Fibroblast of villous mesenchyme (primary cell): ENCODE measurements around the gene NRARP. TPM values are rescaled to one million over a fixed set of nuclear protein-coding genes. Genes with fewer than 3 reads are reported as not detected.

Experiments used
- DNase-seq: peaks from one replicate; pipeline ENCODE4 v3.0.0-alpha.2; 2010; ENCODE audit warnings: low read depth
- H3K4me3 ChIP-seq: 2 replicates; pipeline ENCODE4 v1.5.1; 2011; ENCODE audit warnings: low read depth, mild to moderate bottlenecking, low read length
- total RNA-seq: library from RNA; depleted of rRNA; stranded (reverse); fragments of >200 nt; gene quantifications from 2 replicates; pipeline ENCODE4 v1.2.3, GENCODE V29; 2012
- TF ChIP-seq, protein P1 (sequence below): IDR thresholded peaks from 2 replicates; pipeline ENCODE4 v1.5.1; 2012; ENCODE audit warnings: low read depth, mild to moderate bottlenecking, low read length; ENCODE audit not compliant: insufficient read depth

The NRARP gene
- total RNA-seq, 1 donor, result under 0.01 TPM

GRCh38 chr9:137326445-137327065 lies 24.5 kb upstream of the NRARP start:
- no peak overlapping the region for H3K4me3 ChIP-seq
- TF ChIP-seq, protein P1, sequence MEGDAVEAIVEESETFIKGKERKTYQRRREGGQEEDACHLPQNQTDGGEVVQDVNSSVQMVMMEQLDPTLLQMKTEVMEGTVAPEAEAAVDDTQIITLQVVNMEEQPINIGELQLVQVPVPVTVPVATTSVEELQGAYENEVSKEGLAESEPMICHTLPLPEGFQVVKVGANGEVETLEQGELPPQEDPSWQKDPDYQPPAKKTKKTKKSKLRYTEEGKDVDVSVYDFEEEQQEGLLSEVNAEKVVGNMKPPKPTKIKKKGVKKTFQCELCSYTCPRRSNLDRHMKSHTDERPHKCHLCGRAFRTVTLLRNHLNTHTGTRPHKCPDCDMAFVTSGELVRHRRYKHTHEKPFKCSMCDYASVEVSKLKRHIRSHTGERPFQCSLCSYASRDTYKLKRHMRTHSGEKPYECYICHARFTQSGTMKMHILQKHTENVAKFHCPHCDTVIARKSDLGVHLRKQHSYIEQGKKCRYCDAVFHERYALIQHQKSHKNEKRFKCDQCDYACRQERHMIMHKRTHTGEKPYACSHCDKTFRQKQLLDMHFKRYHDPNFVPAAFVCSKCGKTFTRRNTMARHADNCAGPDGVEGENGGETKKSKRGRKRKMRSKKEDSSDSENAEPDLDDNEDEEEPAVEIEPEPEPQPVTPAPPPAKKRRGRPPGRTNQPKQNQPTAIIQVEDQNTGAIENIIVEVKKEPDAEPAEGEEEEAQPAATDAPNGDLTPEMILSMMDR, result no peak
- DNase-seq, result no peak

- H3K4me3 ChIP-seq, result no peak overlapping the region
- TF ChIP-seq, protein P1, result no peak
- no peak for DNase-seq
Observed at GRCh38 chr9:137325799-137326198, 23.7 kb upstream of the NRARP start.

DNA sequence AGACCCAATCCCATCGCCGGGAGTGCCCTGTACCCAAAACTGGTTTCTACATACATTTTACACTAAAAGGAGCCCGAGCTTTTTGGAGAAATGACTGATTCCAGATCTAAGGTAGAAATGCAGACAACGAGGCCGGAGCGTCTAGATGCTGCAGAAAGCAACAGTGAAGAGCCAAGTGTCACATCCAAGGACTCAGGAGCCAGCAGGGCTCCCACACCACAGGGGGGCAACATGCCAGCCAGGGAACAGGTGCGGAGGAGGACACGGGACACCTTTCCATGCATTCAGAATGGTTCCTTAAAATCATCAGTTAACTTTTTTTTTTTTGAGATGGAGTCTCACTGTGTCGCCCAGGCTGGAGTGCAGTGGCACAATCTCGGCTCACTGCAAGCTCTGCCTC lies 23.1 kb upstream of the NRARP start:
- no peak overlapping the region for H3K4me3 ChIP-seq
- TF ChIP-seq, protein P1, result no peak
- no peak for DNase-seq

DNA sequence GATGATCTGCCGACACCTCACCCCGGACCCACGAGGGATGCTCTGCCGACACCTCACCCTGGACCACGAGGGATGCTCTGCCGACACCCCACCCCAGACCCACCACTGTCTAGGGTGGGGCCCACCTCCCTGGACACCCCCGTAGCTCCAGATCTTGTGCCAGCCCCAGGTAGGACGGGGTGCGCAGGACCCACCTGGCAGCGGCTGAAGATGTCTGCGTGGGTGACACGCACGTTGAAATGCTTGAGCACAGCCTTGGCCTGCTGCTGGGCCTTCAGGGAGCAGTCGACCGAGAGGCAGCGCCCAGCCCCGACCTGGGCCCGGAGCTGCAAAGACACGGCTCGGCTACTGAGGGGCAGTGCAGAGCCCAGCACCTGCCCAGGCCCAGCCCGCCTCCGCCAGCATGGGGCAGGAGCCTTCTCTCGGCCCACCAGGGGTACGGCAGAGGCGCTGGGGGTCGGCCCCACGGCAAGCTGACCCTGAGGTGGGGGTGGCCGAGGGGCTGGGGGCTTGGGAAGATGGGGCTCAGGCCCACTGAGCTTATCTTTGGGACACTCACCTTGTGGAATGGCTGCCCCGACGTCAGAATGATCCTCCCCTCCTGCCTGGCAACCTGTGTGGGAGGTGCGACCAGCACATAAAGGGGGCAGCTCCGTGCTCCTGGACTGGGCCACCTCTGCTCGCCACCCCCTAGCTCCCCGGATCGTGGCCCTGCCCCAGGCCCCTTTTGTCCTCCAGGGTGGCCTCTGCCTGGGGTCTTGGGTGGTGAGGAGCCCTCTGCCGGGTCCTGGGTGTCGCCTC lies 21.7 kb upstream of the NRARP start:
- H3K4me3 ChIP-seq, result no peak overlapping the region
- TF ChIP-seq, protein P1, result no peak
- DNase-seq, result no peak

DNA sequence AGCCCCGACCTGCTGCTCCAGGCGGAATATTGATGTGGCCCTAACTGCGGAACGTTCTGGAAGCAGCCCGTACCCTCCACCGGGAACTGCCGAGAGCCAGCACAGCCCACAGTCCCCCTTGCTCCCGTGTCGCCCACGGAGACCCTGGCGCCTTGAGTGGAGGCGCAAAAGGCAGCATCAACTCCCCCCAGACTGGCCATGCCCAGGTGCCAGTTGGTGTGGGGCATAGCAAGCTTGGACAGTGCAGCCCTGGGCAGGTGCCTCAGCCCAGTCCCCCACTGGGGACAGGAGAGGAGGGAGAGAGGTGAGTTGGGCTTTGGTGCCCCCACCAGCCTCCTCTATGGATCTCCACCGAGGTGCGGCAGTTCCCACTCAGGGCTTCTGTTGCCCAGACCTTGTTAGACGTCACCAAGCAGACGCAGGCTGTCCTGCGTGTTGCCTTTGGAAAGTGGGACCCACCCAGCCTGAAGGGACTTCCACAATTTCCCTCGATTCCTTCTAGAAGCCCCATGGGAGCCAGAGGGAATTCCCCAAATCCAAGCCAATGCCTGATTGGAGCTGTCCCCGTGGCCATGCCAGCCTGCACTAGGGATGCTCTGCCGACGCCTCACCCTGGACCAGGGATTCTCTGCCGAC lies 19.8 kb upstream of the NRARP start:
- DNase-seq, result no peak
- no peak overlapping the region for H3K4me3 ChIP-seq
- TF ChIP-seq, protein P1, result no peak

DNA sequence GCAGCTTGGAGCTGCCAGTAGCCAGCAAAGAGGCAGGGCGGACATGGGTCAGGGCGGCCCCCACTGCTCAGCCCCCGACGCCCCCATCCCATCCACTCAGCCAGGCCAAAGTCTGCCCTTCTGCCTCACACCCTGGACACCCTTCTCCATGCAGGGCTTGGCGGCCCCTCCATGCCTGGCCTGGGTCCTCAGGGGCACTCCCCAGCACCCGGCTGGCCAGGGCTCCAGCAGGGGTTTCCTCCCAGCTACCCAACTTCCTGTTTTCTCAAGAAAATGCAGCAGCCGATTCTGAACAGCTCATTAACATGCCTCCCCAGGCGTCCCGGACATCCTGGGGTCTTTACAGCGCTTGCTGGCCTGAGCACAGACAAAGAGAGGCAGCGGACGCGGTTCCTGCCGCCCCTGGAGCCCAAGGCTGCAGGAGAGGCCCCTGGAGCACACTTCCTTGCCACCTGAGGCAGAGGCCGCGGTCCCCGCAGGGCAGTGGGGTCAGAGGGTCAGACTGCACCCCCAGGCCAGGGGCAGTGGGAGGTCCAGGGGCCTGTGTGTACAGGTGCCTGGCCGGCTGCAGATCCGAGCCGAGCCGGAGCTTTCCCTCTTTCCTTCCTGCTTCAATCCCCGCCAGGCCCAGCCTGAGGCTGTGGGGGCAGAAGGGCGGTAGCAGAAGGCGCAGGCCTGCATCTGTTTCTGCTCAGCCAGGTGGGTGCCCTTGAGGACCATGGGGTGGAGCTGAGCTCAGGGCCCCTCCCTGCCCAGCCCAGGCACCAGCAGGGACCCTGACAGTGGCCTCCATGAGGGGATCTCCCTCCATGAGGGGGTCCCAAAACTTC lies 18.7 kb upstream of the NRARP start:
- DNase-seq, result no peak
- H3K4me3 ChIP-seq, result no peak overlapping the region
- TF ChIP-seq, protein P1, result no peak
